Activated CD4-positive, alpha-beta memory T cell treated with anti-CD3 and anti-CD28 coated beads, Interleukin-2, amount 10 ng/mL, durations not matched to agents 7 days and 5 days (primary cell): ENCODE data around the gene BMP7. TPM values are rescaled to one million over a fixed set of nuclear protein-coding genes. Genes with fewer than 3 reads are reported as not detected.

Experiments used
- total RNA-seq, 2 experiments: library from RNA; stranded (reverse); gene quantifications; one replicate each; pipeline ENCODE4 v1.2.3, GENCODE V29; 2021

BMP7 gene
- total RNA-seq, 2 experiments from 2014 or later: not detected

Other genes starting within 250 kb of the BMP7 start
- not detected for gene SPO11, start 63.2 kb upstream of the BMP7 start, total RNA-seq
- gene RAE1, start 84.6 kb upstream of the BMP7 start, total RNA-seq: 10 to 100 TPM; 33.8 to 35.3 TPM
- 100 to 1,000 TPM; 116 to 119 TPM for gene RBM38, start 124.8 kb upstream of the BMP7 start, total RNA-seq